OCI-LY3 (cell line): Measurements from ENCODE around the gene ERC2.
"Not testable (repeated sequence)": the region's sequence is repeated elsewhere in the genome, so short reads cannot be mapped to it uniquely, and the experiment has no call there.

ENCODE experiments used
- H2AFZ ChIP-seq: fragments of 200-600, 300-600 bp; shearing (Covaris generic); 2 replicates; pipeline ENCODE4 v1.6.0; 2014; ENCODE audit warnings: antibody characterized with exemption, low read depth, low read length
- H3K27ac ChIP-seq: fragments of 200-600, 300-600 bp; sonication (generic); 2 replicates; pipeline ENCODE4 v1.5.1; 2014; ENCODE audit warnings: mild to moderate bottlenecking, low read length, moderate library complexity, mixed read lengths
- H3K27me3 ChIP-seq: fragments of 200-600, 300-600 bp; sonication (generic); 2 replicates; pipeline ENCODE4 v1.6.1; 2014; ENCODE audit warnings: low read depth, low read length, mixed read lengths
- H3K36me3 ChIP-seq: fragments of 200-600, 300-600 bp; sonication (generic); replicated peaks from 2 replicates; pipeline ENCODE3; 2014; ENCODE audit warnings: low read depth, low read length, mixed read lengths
- H3K4me1 ChIP-seq: fragments of 300-600, 200-600 bp; sonication (generic); 2 replicates; pipeline ENCODE4 v1.6.1; 2014; ENCODE audit warnings: low read length, mixed read lengths
- H3K4me2 ChIP-seq: fragments of 200-600, 300-600 bp; sonication (generic); 2 replicates; pipeline ENCODE4 v1.6.1; 2014; ENCODE audit warnings: low read length, mixed read lengths
- H3K4me3 ChIP-seq: fragments of 300-600, 200-600 bp; sonication (generic); 2 replicates; pipeline ENCODE4 v1.5.1; 2014; ENCODE audit warnings: antibody characterized with exemption, mild to moderate bottlenecking, low read length, moderate library complexity
- H3K79me2 ChIP-seq: fragments of 300-600, 200-600 bp; shearing (Covaris generic); 2 replicates; pipeline ENCODE4 v1.6.1; 2014; ENCODE audit warnings: mild to moderate bottlenecking, low read length, mixed read lengths
- H3K9ac ChIP-seq: fragments of 300-600, 200-600 bp; shearing (Covaris generic); 2 replicates; pipeline ENCODE4 v1.6.0; 2014; ENCODE audit warnings: mild to moderate bottlenecking, low read length, moderate library complexity
- H3K9me3 ChIP-seq: fragments of 200-600, 300-600 bp; shearing (Covaris generic); 2 replicates; pipeline ENCODE4 v1.6.1; 2014; ENCODE audit warnings: low read length, mixed read lengths; ENCODE audit not compliant: insufficient read depth
- H4K20me1 ChIP-seq: fragments of 200-600, 300-600 bp; sonication (generic); 2 replicates; pipeline ENCODE4 v1.6.1; 2016; ENCODE audit warnings: low read length, mixed read lengths; ENCODE audit not compliant: insufficient read depth
- EZH2phosphoT487 ChIP-seq: fragments of 200-600 bp; shearing (Covaris generic); IDR thresholded peaks from 2 replicates; pipeline ENCODE4 v1.6.1; 2018; ENCODE audit warnings: antibody characterized with exemption, mixed run types, low read depth
- TF ChIP-seq, protein P1 (sequence below): fragments of 200-600, 300-600 bp; sonication (generic); IDR thresholded peaks from 2 replicates; pipeline ENCODE4 v1.5.1; 2014; ENCODE audit warnings: antibody characterized with exemption, low read length, low read depth

Gene ERC2

DNA sequence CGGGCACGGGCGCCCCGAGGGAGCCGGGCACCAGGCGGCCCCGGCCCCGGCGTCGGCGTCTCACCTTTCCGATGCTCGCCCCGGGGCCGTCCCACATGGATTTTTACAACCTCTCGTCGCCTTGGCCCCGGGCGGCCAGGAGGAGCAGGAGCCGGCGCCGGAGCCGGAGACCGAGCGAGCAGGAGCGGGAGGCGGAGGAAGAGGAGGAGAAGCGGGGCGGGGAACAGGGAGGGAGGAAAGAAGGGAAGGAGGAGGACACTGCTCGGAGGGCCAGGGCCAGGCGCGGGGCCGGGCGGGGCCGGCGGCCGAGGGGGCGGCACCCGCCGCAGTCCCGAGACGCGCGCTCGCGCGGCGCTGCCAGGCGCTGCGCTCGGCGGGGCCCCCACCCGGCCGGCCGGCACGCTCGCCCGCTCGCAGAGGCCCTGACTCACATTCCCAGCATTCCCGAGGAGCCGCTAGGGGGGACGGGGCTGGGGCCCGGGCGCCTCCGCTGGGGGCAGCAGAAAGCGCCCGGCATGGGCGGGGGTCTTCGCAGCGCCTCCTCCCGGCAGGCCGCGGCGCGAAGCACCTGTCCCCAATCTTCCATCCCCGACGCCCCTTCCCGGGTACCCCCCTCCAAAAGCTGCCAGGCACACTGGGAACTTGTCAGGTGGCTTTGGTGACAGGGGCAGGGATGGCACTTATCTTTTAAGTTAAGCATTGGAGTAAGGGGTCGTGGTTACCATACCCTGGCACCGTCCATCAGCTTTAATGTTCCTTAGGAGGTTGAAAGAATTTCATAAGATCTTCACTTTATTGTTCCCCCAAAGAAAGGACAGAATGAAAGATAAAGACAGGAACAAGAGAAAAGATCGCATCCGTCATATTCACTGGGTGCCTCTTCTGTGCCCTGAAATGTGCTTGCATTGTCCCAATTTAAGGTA is at the start of gene ERC2:
TSS of gene ERC2 (minus strand) at position 284 of the 923 bp plus-strand sequence.
- no peaks in the 10 kb centered on the region for H3K9me3 ChIP-seq
- no peaks in the 10 kb centered on the region for H3K36me3 ChIP-seq
- no peaks in the 10 kb centered on the region for H3K4me1 ChIP-seq
- no peaks in the 10 kb centered on the region for H4K20me1 ChIP-seq
- no peak within 1 kb of the TSS for H2AFZ ChIP-seq
- H3K4me3 ChIP-seq = no peak within 1 kb of the TSS
- no peak within 1 kb of the TSS for H3K9ac ChIP-seq
- H3K79me2 ChIP-seq = no peaks in the 10 kb centered on the region
- TF ChIP-seq, protein P1, sequence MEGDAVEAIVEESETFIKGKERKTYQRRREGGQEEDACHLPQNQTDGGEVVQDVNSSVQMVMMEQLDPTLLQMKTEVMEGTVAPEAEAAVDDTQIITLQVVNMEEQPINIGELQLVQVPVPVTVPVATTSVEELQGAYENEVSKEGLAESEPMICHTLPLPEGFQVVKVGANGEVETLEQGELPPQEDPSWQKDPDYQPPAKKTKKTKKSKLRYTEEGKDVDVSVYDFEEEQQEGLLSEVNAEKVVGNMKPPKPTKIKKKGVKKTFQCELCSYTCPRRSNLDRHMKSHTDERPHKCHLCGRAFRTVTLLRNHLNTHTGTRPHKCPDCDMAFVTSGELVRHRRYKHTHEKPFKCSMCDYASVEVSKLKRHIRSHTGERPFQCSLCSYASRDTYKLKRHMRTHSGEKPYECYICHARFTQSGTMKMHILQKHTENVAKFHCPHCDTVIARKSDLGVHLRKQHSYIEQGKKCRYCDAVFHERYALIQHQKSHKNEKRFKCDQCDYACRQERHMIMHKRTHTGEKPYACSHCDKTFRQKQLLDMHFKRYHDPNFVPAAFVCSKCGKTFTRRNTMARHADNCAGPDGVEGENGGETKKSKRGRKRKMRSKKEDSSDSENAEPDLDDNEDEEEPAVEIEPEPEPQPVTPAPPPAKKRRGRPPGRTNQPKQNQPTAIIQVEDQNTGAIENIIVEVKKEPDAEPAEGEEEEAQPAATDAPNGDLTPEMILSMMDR = no peak
- TF ChIP-seq EZH2phosphoT487 = no peak
- peaks cover 29% of the 10 kb centered on the region for H3K27me3 ChIP-seq
- H3K27ac ChIP-seq = no peak within 1 kb of the TSS
- H3K4me2 ChIP-seq = no peak within 1 kb of the TSS

DNA sequence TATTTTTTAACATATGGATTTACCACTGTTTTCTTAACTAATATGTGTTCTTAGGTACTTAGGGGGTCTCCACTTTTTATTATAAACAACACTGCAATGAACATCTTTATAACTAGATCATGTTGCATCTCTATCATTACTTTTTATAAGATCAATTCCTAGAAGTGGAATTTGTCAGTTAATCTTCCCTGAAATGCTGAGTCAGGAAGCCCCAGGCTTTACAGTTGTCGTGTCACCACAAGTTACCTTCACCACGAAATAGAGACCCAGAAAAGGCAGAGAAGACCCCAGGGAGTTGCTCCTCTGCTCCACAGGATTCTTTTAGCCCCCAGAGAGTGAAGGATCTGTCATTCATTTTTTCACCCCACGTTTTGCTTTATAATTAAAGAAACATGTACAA is 34.5 kb upstream of the ERC2 start:
- H3K4me1 ChIP-seq = no peaks in the 10 kb centered on the region
- H3K27ac ChIP-seq = no peak overlapping the region

DNA sequence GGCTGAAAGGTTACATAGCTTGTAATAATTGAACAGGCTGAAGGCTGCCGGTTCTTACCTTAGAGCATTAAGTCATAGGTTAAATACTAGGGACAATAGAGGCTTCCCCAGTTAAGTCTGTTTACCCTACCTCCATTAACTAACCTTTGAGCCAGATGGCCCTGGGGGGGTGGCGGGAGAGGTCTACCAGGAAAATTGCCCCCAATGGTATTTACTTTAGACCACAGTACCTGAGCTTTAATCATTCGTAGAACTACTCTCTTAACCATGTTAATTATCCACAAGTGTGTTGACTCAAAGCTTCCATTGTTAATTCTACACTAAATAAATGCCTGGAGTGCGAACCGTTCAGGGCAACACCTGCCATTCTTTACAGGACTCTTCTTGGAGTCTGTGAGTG is 28.1 kb upstream of the ERC2 start:
- H3K27ac ChIP-seq, H3K9ac ChIP-seq, H3K79me2 ChIP-seq, H3K4me1 ChIP-seq, H3K9me3 ChIP-seq, H4K20me1 ChIP-seq, H3K36me3 ChIP-seq, H2AFZ ChIP-seq, H3K4me2 ChIP-seq, H3K4me3 ChIP-seq: not testable (repeated sequence)
- H3K27me3 ChIP-seq = peaks cover 18% of the 10 kb centered on the region; the same call in 1 of the 2 replicates

More for the DNA sequence above, 34.5 kb upstream of the ERC2 start:
- no peaks in the 10 kb centered on the region for H3K79me2 ChIP-seq
- no peak overlapping the region for H2AFZ ChIP-seq
- no peak overlapping the region for H3K9ac ChIP-seq
- H3K27me3 ChIP-seq = peaks cover 11% of the 10 kb centered on the region; the same call in 1 of the 2 replicates
- no peaks in the 10 kb centered on the region for H3K36me3 ChIP-seq
- H3K9me3 ChIP-seq = no peaks in the 10 kb centered on the region
- no peaks in the 10 kb centered on the region for H4K20me1 ChIP-seq
- no peak overlapping the region for H3K4me3 ChIP-seq
- TF ChIP-seq, protein P1 = no peak
- TF ChIP-seq EZH2phosphoT487 = no peak
- H3K4me2 ChIP-seq = no peak overlapping the region

DNA sequence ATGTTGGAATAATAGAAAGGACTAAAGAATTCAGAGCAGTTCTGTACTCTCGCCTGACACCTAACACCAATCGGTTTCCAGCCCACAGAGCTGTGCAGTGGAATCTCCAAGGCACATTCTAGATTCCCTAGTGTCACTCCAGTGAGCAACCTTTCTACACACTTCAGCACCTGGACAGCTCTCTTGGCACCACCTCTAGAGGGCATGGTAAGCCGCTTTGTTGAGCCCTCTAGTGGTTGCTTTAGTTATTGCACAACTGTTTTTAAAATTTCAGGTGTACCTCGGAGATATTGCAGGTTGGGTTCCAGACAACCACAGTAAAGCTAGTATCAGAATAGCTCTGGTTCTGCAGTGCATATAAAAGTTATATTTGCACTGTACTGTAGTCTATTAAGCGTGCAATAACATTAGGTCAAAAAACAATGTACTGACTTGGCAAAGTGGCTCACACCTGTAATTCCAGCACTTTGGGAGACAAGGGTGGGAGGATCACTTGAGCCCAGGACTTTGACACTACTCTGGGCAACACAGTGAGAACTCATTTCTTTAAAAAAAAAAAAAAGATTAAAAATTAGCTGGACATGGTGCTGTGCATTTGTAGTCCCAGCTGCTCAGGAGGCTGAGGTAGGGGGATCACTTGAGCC is 26.5 kb upstream of the ERC2 start:
- Histone ChIP-seq H3K9me3 (no peaks in the 10 kb centered on the region), H4K20me1 (0 out of 2 replicates have a peak, but pooled peaks cover 6% of the 10 kb centered on the region), H3K27ac (no peak overlapping the region), H2AFZ (no peak overlapping the region), H3K27me3 (peaks cover 23% of the 10 kb centered on the region; the same call in 1 of the 2 replicates), H3K36me3 (no peaks in the 10 kb centered on the region), H3K4me1 (no peaks in the 10 kb centered on the region), H3K79me2 (no peaks in the 10 kb centered on the region), H3K4me3 (no peak overlapping the region), H3K9ac (no peak overlapping the region), H3K4me2 (no peak overlapping the region)
- TF ChIP-seq EZH2phosphoT487 = no peak
- TF ChIP-seq, protein P1 = peak; percentile 96
